Muscle layer of duodenum (tissue), 2 donors: ENCODE data around the gene FGF2.
A peak's percentile ranks its signal among the peaks of the same experiment; 100 is the strongest.
"Not testable (repeated sequence)": the region's sequence is repeated elsewhere in the genome, so short reads cannot be mapped to it uniquely, and the experiment has no call there.

Source experiments
- H3K27ac ChIP-seq: one replicate; pipeline ENCODE4 v1.7.0; 2013; ENCODE audit warnings: mild to moderate bottlenecking, low read length
- H3K27me3 ChIP-seq: one replicate; pipeline ENCODE4 v1.7.0; 2013; ENCODE audit warnings: low read depth, mild to moderate bottlenecking, control low read depth, low read length
- H3K36me3 ChIP-seq, 2 donors: one replicate each; pipeline ENCODE4 v1.7.0; 2013; ENCODE audit warnings: low read length in 2 of 2, control low read depth in 1 of 2, mild to moderate bottlenecking in 1 of 2; ENCODE audit not compliant: insufficient read depth in 2 of 2, control insufficient read depth in 1 of 2
- H3K4me1 ChIP-seq, 2 donors: one replicate each; pipeline ENCODE4 v1.7.0; 2013; ENCODE audit warnings: low read length in 2 of 2, mild to moderate bottlenecking in 2 of 2, control low read depth in 1 of 2, moderate library complexity in 1 of 2; ENCODE audit not compliant: insufficient read depth in 2 of 2, control insufficient read depth in 1 of 2
- H3K4me3 ChIP-seq, 2 donors: one replicate each; pipeline ENCODE4 v1.7.0; 2013; ENCODE audit warnings: low read length in 2 of 2, low read depth in 1 of 2, mild to moderate bottlenecking in 1 of 2
- H3K9me3 ChIP-seq, 2 donors: one replicate each; pipeline ENCODE4 v1.7.0; 2013; ENCODE audit warnings: low read length in 2 of 2, control low read depth in 1 of 2, mild to moderate bottlenecking in 1 of 2; ENCODE audit not compliant: control insufficient read depth in 1 of 2
- donor health status: healthy.

Gene FGF2

GRCh38 chr4:122793811-122794210 lies 32.8 kb upstream of the FGF2 start:
- Histone ChIP-seq H3K4me1 (no peaks in the 10 kb centered on the region), H3K4me3 (no peak overlapping the region)

GRCh38 chr4:122796801-122797404 lies 29.7 kb upstream of the FGF2 start:
- H3K4me1 ChIP-seq, result no peaks in the 10 kb centered on the region
- H3K36me3 ChIP-seq, result no peaks in the 10 kb centered on the region
- no peak overlapping the region for H3K4me3 ChIP-seq
- no peaks in the 10 kb centered on the region for H3K27me3 ChIP-seq
- H3K27ac ChIP-seq, result peak overlapping the region; percentile 58
- no peaks in the 10 kb centered on the region for H3K9me3 ChIP-seq

More at GRCh38 chr4:122793811-122794210, 32.8 kb upstream of the FGF2 start:
- Histone ChIP-seq H3K9me3 (no peaks in the 10 kb centered on the region), H3K27me3 (no peaks in the 10 kb centered on the region), H3K36me3 (no peaks in the 10 kb centered on the region), H3K27ac (no peak overlapping the region)

- H3K27me3 ChIP-seq, result no peaks in the 10 kb centered on the region
- no peaks in the 10 kb centered on the region for H3K4me1 ChIP-seq
- no peaks in the 10 kb centered on the region for H3K36me3 ChIP-seq
- peak overlapping the region; percentile 58 for H3K27ac ChIP-seq
- peak overlapping the region; percentile 17 to 45 for H3K4me3 ChIP-seq
- no peaks in the 10 kb centered on the region for H3K9me3 ChIP-seq
Measured at GRCh38 chr4:122797405-122798094, 29.1 kb upstream of the FGF2 start.

- Histone ChIP-seq H3K4me1 (no peaks in the 10 kb centered on the region), H3K27me3 (no peaks in the 10 kb centered on the region), H3K4me3 (peak overlapping the region; percentile 17 to 45), H3K9me3 (no peaks in the 10 kb centered on the region), H3K27ac (peak overlapping the region; percentile 58), H3K36me3 (no peaks in the 10 kb centered on the region)
Measured at GRCh38 chr4:122798101-122798500, 28.5 kb upstream of the FGF2 start.

- no peak overlapping the region for H3K27ac ChIP-seq
- no peaks in the 10 kb centered on the region for H3K27me3 ChIP-seq
- H3K4me1 ChIP-seq, result no peaks in the 10 kb centered on the region
- no peaks in the 10 kb centered on the region for H3K9me3 ChIP-seq
- no peaks in the 10 kb centered on the region for H3K36me3 ChIP-seq
- H3K4me3 ChIP-seq, result no peak overlapping the region
Measured at GRCh38 chr4:122798917-122799316, 27.7 kb upstream of the FGF2 start.

GRCh38 chr4:122803788-122804208 lies 22.8 kb upstream of the FGF2 start:
- Histone ChIP-seq H3K27me3 (no peaks in the 10 kb centered on the region), H3K4me3 (no peak overlapping the region), H3K9me3 (no peaks in the 10 kb centered on the region), H3K36me3 (no peaks in the 10 kb centered on the region), H3K4me1 (no peaks in the 10 kb centered on the region), H3K27ac (no peak overlapping the region)

- Histone ChIP-seq H3K36me3 (no peaks in the 10 kb centered on the region), H3K27me3 (no peaks in the 10 kb centered on the region), H3K4me1 (no peaks in the 10 kb centered on the region), H3K9me3 (no peaks in the 10 kb centered on the region), H3K27ac (no peak overlapping the region), H3K4me3 (no peak overlapping the region)
Measured at GRCh38 chr4:122806981-122807679, 19.5 kb upstream of the FGF2 start.

- H3K27me3 ChIP-seq, result no peaks in the 10 kb centered on the region
- no peaks in the 10 kb centered on the region for H3K9me3 ChIP-seq
- H3K27ac ChIP-seq, result no peak overlapping the region
- no peaks in the 10 kb centered on the region for H3K36me3 ChIP-seq
- H3K4me3 ChIP-seq, result no peak overlapping the region
- no peaks in the 10 kb centered on the region for H3K4me1 ChIP-seq
Measured at GRCh38 chr4:122810669-122811068, 16.0 kb upstream of the FGF2 start.

GRCh38 chr4:122811781-122812180 lies 14.8 kb upstream of the FGF2 start:
- not testable (repeated sequence) for H3K36me3 ChIP-seq, H3K27ac ChIP-seq, H3K27me3 ChIP-seq, H3K4me1 ChIP-seq, H3K9me3 ChIP-seq, H3K4me3 ChIP-seq

GRCh38 chr4:122812823-122813222 lies 13.8 kb upstream of the FGF2 start:
- H3K27ac ChIP-seq, H3K9me3 ChIP-seq, H3K27me3 ChIP-seq, H3K4me3 ChIP-seq, H3K4me1 ChIP-seq, H3K36me3 ChIP-seq: not testable (repeated sequence)

- Histone ChIP-seq H3K4me3 (no peak overlapping the region), H3K27me3 (no peaks in the 10 kb centered on the region), H3K9me3 (no peaks in the 10 kb centered on the region), H3K27ac (no peak overlapping the region), H3K36me3 (no peaks in the 10 kb centered on the region), H3K4me1 (no peaks in the 10 kb centered on the region)
Measured at GRCh38 chr4:122814426-122814825, 12.2 kb upstream of the FGF2 start.
